Measurements from ENCODE around the gene LYZL2.

DNA sequence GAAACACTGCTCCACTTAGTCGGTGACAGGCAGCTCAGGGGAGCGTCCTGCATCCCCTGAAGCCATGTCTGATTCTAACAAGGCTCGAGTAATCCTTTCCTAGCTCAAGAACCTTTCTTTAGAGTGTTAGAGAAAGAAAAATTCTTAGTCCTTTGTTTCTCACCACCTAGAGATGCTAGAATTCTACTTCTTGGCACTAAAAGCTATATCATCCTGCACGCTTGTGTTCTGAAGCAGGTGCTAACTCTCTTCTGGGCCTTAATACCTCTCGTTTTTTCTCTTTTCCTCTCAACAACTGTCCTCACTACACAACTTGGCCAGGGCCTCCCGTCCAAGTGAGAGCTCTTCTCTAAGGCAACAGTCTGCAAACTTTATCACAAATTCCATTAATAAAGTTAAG, at the start of gene LYZL2:
- TF ChIP-seq, protein P1, sequence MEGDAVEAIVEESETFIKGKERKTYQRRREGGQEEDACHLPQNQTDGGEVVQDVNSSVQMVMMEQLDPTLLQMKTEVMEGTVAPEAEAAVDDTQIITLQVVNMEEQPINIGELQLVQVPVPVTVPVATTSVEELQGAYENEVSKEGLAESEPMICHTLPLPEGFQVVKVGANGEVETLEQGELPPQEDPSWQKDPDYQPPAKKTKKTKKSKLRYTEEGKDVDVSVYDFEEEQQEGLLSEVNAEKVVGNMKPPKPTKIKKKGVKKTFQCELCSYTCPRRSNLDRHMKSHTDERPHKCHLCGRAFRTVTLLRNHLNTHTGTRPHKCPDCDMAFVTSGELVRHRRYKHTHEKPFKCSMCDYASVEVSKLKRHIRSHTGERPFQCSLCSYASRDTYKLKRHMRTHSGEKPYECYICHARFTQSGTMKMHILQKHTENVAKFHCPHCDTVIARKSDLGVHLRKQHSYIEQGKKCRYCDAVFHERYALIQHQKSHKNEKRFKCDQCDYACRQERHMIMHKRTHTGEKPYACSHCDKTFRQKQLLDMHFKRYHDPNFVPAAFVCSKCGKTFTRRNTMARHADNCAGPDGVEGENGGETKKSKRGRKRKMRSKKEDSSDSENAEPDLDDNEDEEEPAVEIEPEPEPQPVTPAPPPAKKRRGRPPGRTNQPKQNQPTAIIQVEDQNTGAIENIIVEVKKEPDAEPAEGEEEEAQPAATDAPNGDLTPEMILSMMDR (IDR thresholded peaks at IDR 0.05; ENCODE audit: insufficient read depth, low read depth, low read length) = no peak
- no peak for TF ChIP-seq EZH2 (IDR thresholded peaks at IDR 0.05; ENCODE audit: insufficient read depth, low read length)
